ENCODE measurements around the gene ITIH2. TPM values are rescaled to one million over a fixed set of nuclear protein-coding genes. Genes with fewer than 3 reads are reported as not detected.
"Not testable (repeated sequence)": the region's sequence is repeated elsewhere in the genome, so short reads cannot be mapped to it uniquely, and the experiment has no call there.

Gene ITIH2
- total and polyA plus RNA-seq, 2 of the 8 experiments (the other 6 are each of a cell fraction or from before 2014, with no cell fraction given), result not detected

DNA sequence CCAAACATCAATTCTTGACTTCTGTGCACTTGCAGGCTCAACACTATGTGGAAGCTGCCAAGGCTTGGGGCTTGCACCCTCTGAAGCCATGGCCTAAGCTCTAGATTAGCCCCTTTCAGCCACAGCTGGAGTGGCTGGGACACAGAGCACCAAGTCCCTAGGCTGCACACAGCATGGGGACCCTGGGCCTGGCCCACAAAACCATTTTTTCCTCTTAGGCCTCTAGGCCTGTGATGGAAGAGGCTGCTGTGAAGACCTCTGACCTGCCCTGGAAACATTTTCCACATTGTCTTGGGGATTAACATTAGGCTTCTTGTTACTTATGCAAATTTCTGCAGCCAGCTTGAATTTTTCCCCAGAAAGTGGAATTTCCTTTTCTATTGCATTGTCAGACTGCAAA lies 10.7 kb upstream of the ITIH2 start:
- H4K20me1 ChIP-seq (replicated peaks in 1 of 2; ENCODE audit: control insufficient read depth in 1 of 2, insufficient read depth in 2 of 2, low read length in 2 of 2); H3K56ac ChIP-seq (replicated peaks; ENCODE audit: insufficient read length, low read depth, low read length); H2BK5ac ChIP-seq (ENCODE audit: low read depth, low read length); H3K4me2 ChIP-seq (ENCODE audit: insufficient read depth in 1 of 2, low read depth in 2 of 2, low read length in 2 of 2); DNase-seq (ENCODE audit: low read depth in 1 of 2, low spot score in 2 of 2); H3K9ac ChIP-seq (replicated peaks in 1 of 4; ENCODE audit: extremely low read depth in 1 of 4, low read depth in 3 of 4, low read length in 3 of 4); H4K8ac ChIP-seq (ENCODE audit: extremely low read depth, insufficient read depth, low read length); FAIRE-seq; POLR2A ChIA-PET (ENCODE audit: partially characterized antibody); H3K23ac ChIP-seq (ENCODE audit: insufficient read length); H3K4me1 ChIP-seq (replicated peaks in 1 of 4; ENCODE audit: control insufficient read depth in 3 of 4, insufficient read depth in 4 of 4, low read length in 3 of 4); H3K18ac ChIP-seq (ENCODE audit: extremely low read depth, low read length); H3K23me2 ChIP-seq (ENCODE audit: low read depth, low read length); H3K14ac ChIP-seq (ENCODE audit: insufficient read length); CTCF ChIA-PET (ENCODE audit: partially characterized antibody); H3K79me2 ChIP-seq (ENCODE audit: control insufficient read depth in 1 of 2, insufficient read depth in 2 of 2, low read length in 2 of 2); H2BK20ac ChIP-seq (ENCODE audit: low read length); H4K91ac ChIP-seq (replicated peaks; ENCODE audit: insufficient read length, low read length); H2BK120ac ChIP-seq (replicated peaks; ENCODE audit: low read depth, low read length); H3K27me3 ChIP-seq (replicated peaks in 1 of 4; ENCODE audit: control insufficient read depth in 3 of 4, extremely low read depth in 1 of 4, insufficient read depth in 3 of 4, low read length in 3 of 4); H2BK15ac ChIP-seq (ENCODE audit: low read length); H3K4me3 ChIP-seq (ENCODE audit: extremely low read depth in 1 of 4, insufficient read depth in 2 of 4, low read depth in 3 of 4, low read length in 4 of 4); H2AFZ ChIP-seq (ENCODE audit: low read length); H3K36me3 ChIP-seq (ENCODE audit: control insufficient read depth in 2 of 4, insufficient read depth in 4 of 4, low read length in 3 of 4); H2BK12ac ChIP-seq (ENCODE audit: low read depth, low read length); H3K4ac ChIP-seq (replicated peaks; ENCODE audit: insufficient read length, low read depth, low read length); H3K79me1 ChIP-seq (ENCODE audit: low read depth, low read length); H2AK5ac ChIP-seq (ENCODE audit: low read depth, low read length); H4K5ac ChIP-seq (ENCODE audit: insufficient read length, low read depth, low read length); H3K27ac ChIP-seq (ENCODE audit: low read depth, low read length): not testable (repeated sequence)
- H3K9me3 ChIP-seq (ENCODE audit: insufficient read depth in 2 of 2, low read depth in 1 of 2, low read length in 1 of 2), result peaks cover 25 to 29% of the 10 kb centered on the region in 2 experiments

DNA sequence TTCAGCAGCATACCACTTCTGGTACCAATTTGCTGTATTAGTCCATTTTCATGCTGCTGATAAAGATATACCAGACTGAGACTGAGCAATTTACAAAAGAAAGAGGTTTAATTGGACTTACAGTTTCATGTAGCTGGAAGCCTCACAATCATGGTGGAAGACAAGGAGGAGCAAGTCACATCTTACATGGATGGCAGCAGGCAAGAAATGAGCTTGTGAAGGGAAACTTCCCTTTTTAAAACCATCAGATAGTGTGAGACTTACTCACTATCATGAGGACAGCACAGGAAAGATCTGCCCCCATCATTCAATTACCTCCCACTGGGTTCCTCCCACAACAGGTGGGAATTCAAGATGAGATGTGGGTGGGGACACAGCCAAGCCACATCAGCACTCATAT lies 9.9 kb upstream of the ITIH2 start:
- H4K91ac ChIP-seq (replicated peaks; ENCODE audit: insufficient read length, low read length); CTCF ChIA-PET (ENCODE audit: partially characterized antibody); H2BK120ac ChIP-seq (replicated peaks; ENCODE audit: low read depth, low read length); H3K9ac ChIP-seq (replicated peaks in 1 of 4; ENCODE audit: extremely low read depth in 1 of 4, low read depth in 3 of 4, low read length in 3 of 4); H3K79me2 ChIP-seq (ENCODE audit: control insufficient read depth in 1 of 2, insufficient read depth in 2 of 2, low read length in 2 of 2); H4K5ac ChIP-seq (ENCODE audit: insufficient read length, low read depth, low read length); H4K20me1 ChIP-seq (replicated peaks in 1 of 2; ENCODE audit: control insufficient read depth in 1 of 2, insufficient read depth in 2 of 2, low read length in 2 of 2); H2BK15ac ChIP-seq (ENCODE audit: low read length); FAIRE-seq; H4K8ac ChIP-seq (ENCODE audit: extremely low read depth, insufficient read depth, low read length); H3K4ac ChIP-seq (replicated peaks; ENCODE audit: insufficient read length, low read depth, low read length); H3K18ac ChIP-seq (ENCODE audit: extremely low read depth, low read length); POLR2A ChIA-PET (ENCODE audit: partially characterized antibody); H2AK5ac ChIP-seq (ENCODE audit: low read depth, low read length); H2BK12ac ChIP-seq (ENCODE audit: low read depth, low read length); H3K14ac ChIP-seq (ENCODE audit: insufficient read length); H3K36me3 ChIP-seq (ENCODE audit: control insufficient read depth in 2 of 4, insufficient read depth in 4 of 4, low read length in 3 of 4); H3K27me3 ChIP-seq (replicated peaks in 1 of 4; ENCODE audit: control insufficient read depth in 3 of 4, extremely low read depth in 1 of 4, insufficient read depth in 3 of 4, low read length in 3 of 4); H3K79me1 ChIP-seq (ENCODE audit: low read depth, low read length); H3K56ac ChIP-seq (replicated peaks; ENCODE audit: insufficient read length, low read depth, low read length); H2BK5ac ChIP-seq (ENCODE audit: low read depth, low read length); H3K23me2 ChIP-seq (ENCODE audit: low read depth, low read length); H3K4me2 ChIP-seq (ENCODE audit: insufficient read depth in 1 of 2, low read depth in 2 of 2, low read length in 2 of 2); H3K23ac ChIP-seq (ENCODE audit: insufficient read length); H2BK20ac ChIP-seq (ENCODE audit: low read length); H2AFZ ChIP-seq (ENCODE audit: low read length); DNase-seq (ENCODE audit: low read depth in 1 of 2, low spot score in 2 of 2); H3K27ac ChIP-seq (ENCODE audit: low read depth, low read length); H3K4me1 ChIP-seq (replicated peaks in 1 of 4; ENCODE audit: control insufficient read depth in 3 of 4, insufficient read depth in 4 of 4, low read length in 3 of 4); H3K4me3 ChIP-seq (ENCODE audit: extremely low read depth in 1 of 4, insufficient read depth in 2 of 4, low read depth in 3 of 4, low read length in 4 of 4): not testable (repeated sequence)
- H3K9me3 ChIP-seq (ENCODE audit: insufficient read depth in 2 of 2, low read depth in 1 of 2, low read length in 1 of 2), result peaks cover 25 to 29% of the 10 kb centered on the region in 2 experiments

Measured in H1 (cell line).